PC-3 (cell line): ENCODE measurements around the gene SLC25A31. TPM values are rescaled to one million over a fixed set of nuclear protein-coding genes. Genes with fewer than 3 reads are reported as not detected.
A peak's percentile ranks its signal among the peaks of the same experiment; 100 is the strongest.

Source experiments
- ATAC-seq: fragments of 200-7000 bp; cut with Tn5 transposase; 2 replicates; pipeline ENCODE4 v1.9.1; 2020; ENCODE audit warnings: mild to moderate bottlenecking, moderate library complexity
- BruUV-seq: library from RNA; stranded (reverse); fragments of 400-500 nt; replicated peaks from 2 replicates; lab custom pipeline; 2021; lab: Mats Ljungman, UMichigan
- CTCF ChIA-PET: fragments of 300-600 bp; sonication (Branson Sonifier 250); formaldehyde crosslinking; loops from one replicate; lab custom pipeline; 2022; ENCODE audit warnings: antibody characterized with exemption; lab: Charles Lee
- POLR2A ChIA-PET: fragments of 300-600 bp; sonication (Branson Sonifier 250); formaldehyde crosslinking; loops from one replicate; lab custom pipeline; 2022; ENCODE audit warnings: antibody characterized with exemption; ENCODE audit not compliant: unreplicated experiment; lab: Charles Lee
- DNase-seq: peaks from one replicate; pipeline ENCODE4 v3.0.0-alpha.2; 2015
- H2AFZ ChIP-seq: fragments of 300-600 bp; sonication (generic); 2 replicates; pipeline ENCODE4 v1.6.0; 2016; ENCODE audit warnings: antibody characterized with exemption, low read length
- H3F3A ChIP-seq: fragments of 300-600 bp; sonication (generic); one replicate; pipeline ENCODE4 v1.6.0; 2017; ENCODE audit warnings: antibody characterized with exemption, low read length, control low read depth, mild to moderate bottlenecking; ENCODE audit not compliant: unreplicated experiment
- H3K27ac ChIP-seq: fragments of 300-600 bp; sonication (generic); 2 replicates; pipeline ENCODE4 v1.5.1; 2016; ENCODE audit warnings: mild to moderate bottlenecking, low read length
- H3K27me3 ChIP-seq: fragments of 300-600 bp; sonication (generic); 2 replicates; pipeline ENCODE4 v1.6.1; 2016; ENCODE audit warnings: low read length, mixed read lengths
- H3K36me3 ChIP-seq: fragments of 300-600 bp; sonication (generic); 2 replicates; pipeline ENCODE4 v1.6.1; 2016; ENCODE audit warnings: low read depth, mixed run types, low read length, mixed read lengths
- H3K4me1 ChIP-seq: fragments of 300-600 bp; sonication (generic); 2 replicates; pipeline ENCODE4 v1.5.1; 2016; ENCODE audit warnings: low read length; ENCODE audit not compliant: insufficient read depth
- H3K4me2 ChIP-seq: fragments of 300-600 bp; sonication (generic); 2 replicates; pipeline ENCODE4 v1.6.0; 2016; ENCODE audit warnings: low read length
- H3K4me3 ChIP-seq: fragments of 300-600 bp; sonication (generic); 2 replicates; pipeline ENCODE4 v1.5.1; 2016; ENCODE audit warnings: mild to moderate bottlenecking, low read length, mixed read lengths
- H3K79me2 ChIP-seq: fragments of 300-600 bp; sonication (generic); 2 replicates; pipeline ENCODE4 v1.6.1; 2017; ENCODE audit warnings: low read length, mixed read lengths
- H3K9ac ChIP-seq: fragments of 300-600 bp; sonication (generic); 2 replicates; pipeline ENCODE4 v1.6.0; 2016; ENCODE audit warnings: mild to moderate bottlenecking, low read length
- H3K9me2 ChIP-seq: fragments of 300-600 bp; sonication (generic); replicated peaks from 2 replicates; pipeline ENCODE4 v1.6.1; 2016; ENCODE audit warnings: mixed run types, low read length, mixed read lengths
- H3K9me3 ChIP-seq: fragments of 300-600 bp; sonication (generic); 2 replicates; pipeline ENCODE4 v1.6.1; 2016; ENCODE audit warnings: low read length, mixed read lengths
- H4K20me1 ChIP-seq: fragments of 300-600 bp; sonication (generic); 2 replicates; pipeline ENCODE4 v1.6.1; 2016; ENCODE audit warnings: low read length, mixed read lengths
- CTCF ChIP-seq: fragments of 300-600 bp; sonication (generic); conservative IDR thresholded peaks from 2 replicates; pipeline ENCODE4 v1.5.1; 2017; ENCODE audit warnings: antibody characterized with exemption, low read depth, mild to moderate bottlenecking, low read length
- EZH2 ChIP-seq: fragments of 300-600 bp; sonication (generic); IDR thresholded peaks from one replicate; pipeline ENCODE4 v1.6.1; 2017; ENCODE audit warnings: antibody characterized with exemption, mild to moderate bottlenecking, low read length; ENCODE audit not compliant: unreplicated experiment
- EZH2phosphoT487 ChIP-seq: fragments of 300-600 bp; sonication (generic); IDR thresholded peaks from 2 replicates; pipeline ENCODE4 v1.6.1; 2018; ENCODE audit warnings: mild to moderate bottlenecking, antibody characterized with exemption, low read length, borderline replicate concordance
- intact Hi-C: fragments of 100-400 bp; cut with micrococcal nuclease; formaldehyde crosslinking; loops from 2 replicates; pipeline ENCODE4 v1.9.0; 2023
- total RNA-seq: library from RNA; depleted of rRNA; stranded (reverse); fragments of >200 nt; gene quantifications from 2 replicates; pipeline ENCODE4 v1.2.3, GENCODE V29; 2014

The SLC25A31 gene
- total RNA-seq, 1 experiment from 2014 or later: not detected

GRCh38 chr4:127708985-127709384, 21.2 kb upstream of the SLC25A31 start:
- Histone ChIP-seq H3K4me3 (peak overlapping the region; percentile 59), H3F3A (no peaks in the 10 kb centered on the region), H3K4me1 (peaks cover 22% of the 10 kb centered on the region), H3K9ac (peak overlapping the region; percentile 41), H3K27ac (peak overlapping the region; percentile 86), H3K9me2 (no peaks in the 10 kb centered on the region), H3K36me3 (no peaks in the 10 kb centered on the region), H2AFZ (peak overlapping the region; percentile 77), H3K4me2 (peak overlapping the region; percentile 87), H4K20me1 (no peaks in the 10 kb centered on the region), H3K27me3 (no peaks in the 10 kb centered on the region), H3K79me2 (no peaks in the 10 kb centered on the region), H3K9me3 (no peaks in the 10 kb centered on the region)
- peak; percentile 98 for ATAC-seq
- POLR2A ChIA-PET: interaction anchor here (0.6 kb wide), 1 partner anchor 39 kb away, joined by 6 read pairs; no protein-coding TSS in a partner anchor
- TF ChIP-seq EZH2phosphoT487: no peak
- TF ChIP-seq CTCF: no peak
- TF ChIP-seq EZH2: no peak
- CTCF ChIA-PET: no interaction called here
- intact Hi-C loops: loop anchor here (1.0 kb wide), 1 partner anchor 10 kb away; no protein-coding TSS in a partner anchor
- BruUV-seq: no TSS peak
- DNase-seq: peak; percentile 96

GRCh38 chr4:127709456-127709855, 20.7 kb upstream of the SLC25A31 start:
- Histone ChIP-seq H3K4me1 (peaks cover 22% of the 10 kb centered on the region), H3K27ac (peak overlapping the region; percentile 86), H3K9ac (peak overlapping the region; percentile 41), H3K36me3 (no peaks in the 10 kb centered on the region), H3K79me2 (no peaks in the 10 kb centered on the region), H3K9me3 (no peaks in the 10 kb centered on the region), H3K9me2 (no peaks in the 10 kb centered on the region), H3F3A (no peaks in the 10 kb centered on the region), H3K27me3 (no peaks in the 10 kb centered on the region), H3K4me3 (peak overlapping the region; percentile 59), H3K4me2 (peak overlapping the region; percentile 87), H4K20me1 (no peaks in the 10 kb centered on the region), H2AFZ (peak overlapping the region; percentile 77)
- intact Hi-C loops: loop anchor here (1.0 kb wide), 1 partner anchor 10 kb away; no protein-coding TSS in a partner anchor
- ChIA-PET CTCF (no interaction called here), POLR2A (no interaction called here)
- peak; percentile 18 for DNase-seq
- no TSS peak for BruUV-seq
- ATAC-seq: peak; percentile 23
- TF ChIP-seq EZH2: no peak
- no peak for TF ChIP-seq CTCF
- no peak for TF ChIP-seq EZH2phosphoT487

GRCh38 chr4:127731406-127731805, 1.2 kb downstream of the SLC25A31 start:
- Histone ChIP-seq H3K4me3 (no peak overlapping the region), H3K79me2 (no peaks in the 10 kb centered on the region), H3F3A (no peaks in the 10 kb centered on the region), H2AFZ (no peak overlapping the region), H3K36me3 (no peaks in the 10 kb centered on the region), H3K9me2 (no peaks in the 10 kb centered on the region), H3K9me3 (no peaks in the 10 kb centered on the region), H3K4me2 (no peak overlapping the region), H4K20me1 (no peaks in the 10 kb centered on the region), H3K27ac (no peak overlapping the region), H3K4me1 (no peaks in the 10 kb centered on the region), H3K27me3 (no peaks in the 10 kb centered on the region), H3K9ac (no peak overlapping the region)
- BruUV-seq: no TSS peak
- CTCF ChIA-PET: no interaction called here
- TF ChIP-seq CTCF (no peak), EZH2phosphoT487 (no peak), EZH2 (no peak)
- no peak for ATAC-seq
- POLR2A ChIA-PET: no interaction called here
- intact Hi-C loops: no loop called here
- DNase-seq: no peak
